Neural cell (in vitro differentiated cells): Measurements from ENCODE around the gene KCNQ1OT1. TPM values are rescaled to one million over a fixed set of nuclear protein-coding genes. Genes with fewer than 3 reads are reported as not detected.

ENCODE experiments used
- H2AFZ ChIP-seq: fragments of 200-600, 300-800 bp; sonication (generic), shearing (Covaris generic); 2 replicates; pipeline ENCODE4 v1.6.0; 2014; ENCODE audit warnings: low read depth, mild to moderate bottlenecking, antibody characterized with exemption, low read length, moderate library complexity
- H3F3A ChIP-seq: fragments of 200-600 bp; shearing (Covaris generic); 2 replicates; pipeline ENCODE4 v1.6.1; 2016; ENCODE audit warnings: mild to moderate bottlenecking, moderate library complexity, mixed read lengths, antibody characterized with exemption, low read length; ENCODE audit not compliant: insufficient read depth, poor library complexity, severe bottlenecking
- H3K27ac ChIP-seq: fragments of 200-600, 300-800 bp; sonication (generic), shearing (Covaris generic); 2 replicates; pipeline ENCODE4 v1.5.1; 2014; ENCODE audit warnings: mild to moderate bottlenecking, low read length, moderate library complexity
- H3K27me3 ChIP-seq: fragments of 300-800, 200-600 bp; sonication (generic), shearing (Covaris generic); 2 replicates; pipeline ENCODE4 v1.6.0; 2014; ENCODE audit warnings: mild to moderate bottlenecking, low read depth, low read length, moderate library complexity; ENCODE audit not compliant: insufficient read depth
- H3K36me3 ChIP-seq: fragments of 300-800, 200-600 bp; sonication (generic), shearing (Covaris generic); 2 replicates; pipeline ENCODE4 v1.5.1; 2014; ENCODE audit warnings: mild to moderate bottlenecking, antibody characterized with exemption, low read length, moderate library complexity; ENCODE audit not compliant: insufficient read depth
- H3K4me2 ChIP-seq: fragments of 300-800, 200-600 bp; sonication (generic), shearing (Covaris generic); 2 replicates; pipeline ENCODE4 v1.6.0; 2014; ENCODE audit warnings: mild to moderate bottlenecking, low read length
- H3K4me3 ChIP-seq: fragments of 300-800, 200-600 bp; sonication (generic), shearing (Covaris generic); 2 replicates; pipeline ENCODE4 v1.5.1; 2014; ENCODE audit warnings: mild to moderate bottlenecking, low read length, moderate library complexity
- H3K79me2 ChIP-seq: fragments of 200-600 bp; shearing (Covaris generic); replicated peaks from 2 replicates; pipeline ENCODE4 v1.6.0; 2014; ENCODE audit warnings: mild to moderate bottlenecking, low read length, moderate library complexity; ENCODE audit not compliant: insufficient read depth
- H3K9ac ChIP-seq: fragments of 300-800, 200-600 bp; sonication (generic), shearing (Covaris generic); 2 replicates; pipeline ENCODE4 v1.6.1; 2016; ENCODE audit warnings: mild to moderate bottlenecking, low read length, mixed read lengths
- H3K9me2 ChIP-seq: fragments of 200-600 bp; shearing (Covaris generic); 2 replicates; pipeline ENCODE4 v1.6.1; 2016; ENCODE audit warnings: mild to moderate bottlenecking, low read length, mixed read lengths; ENCODE audit not compliant: insufficient read depth
- H3K9me3 ChIP-seq: fragments of 200-600, 300-800 bp; sonication (generic), shearing (Covaris generic); 2 replicates; pipeline ENCODE4 v1.6.1; 2016; ENCODE audit warnings: mild to moderate bottlenecking, mixed run types, low read length, moderate library complexity, mixed read lengths
- H4K20me1 ChIP-seq: fragments of 200-600 bp; shearing (Covaris generic); 2 replicates; pipeline ENCODE4 v1.6.1; 2016; ENCODE audit warnings: mild to moderate bottlenecking, mixed run types; ENCODE audit not compliant: insufficient read depth
- EP300 ChIP-seq: fragments of 450-650 bp; conservative IDR thresholded peaks from 2 replicates; pipeline ENCODE4 v1.6.1; 2014; ENCODE audit warnings: antibody characterized with exemption, mild to moderate bottlenecking, moderate library complexity; ENCODE audit not compliant: poor library complexity, severe bottlenecking
- EZH2 ChIP-seq: fragments of 200-600, 300-800 bp; shearing (Covaris generic), sonication (generic); IDR thresholded peaks from 2 replicates; pipeline ENCODE4 v1.6.1; 2014; ENCODE audit warnings: antibody characterized with exemption, low read length, borderline replicate concordance, mild to moderate bottlenecking; ENCODE audit not compliant: insufficient read depth, poor library complexity, severe bottlenecking
- MXI1 ChIP-seq: fragments of 450-650 bp; conservative IDR thresholded peaks from 2 replicates; pipeline ENCODE4 v1.6.1; 2014; ENCODE audit warnings: antibody characterized with exemption, mild to moderate bottlenecking; ENCODE audit not compliant: poor library complexity, severe bottlenecking
- POLR2AphosphoS5 ChIP-seq: IDR thresholded peaks from 2 replicates; pipeline ENCODE4 v1.6.1; 2012
- RAD21 ChIP-seq: fragments of 450-650 bp; conservative IDR thresholded peaks from 2 replicates; pipeline ENCODE4 v1.6.1; 2014; ENCODE audit warnings: antibody characterized with exemption, mild to moderate bottlenecking, moderate library complexity
- SMC3 ChIP-seq: fragments of 450-650 bp; conservative IDR thresholded peaks from 2 replicates; pipeline ENCODE4 v1.6.1; 2014; ENCODE audit warnings: antibody characterized with exemption, mild to moderate bottlenecking, moderate library complexity; ENCODE audit not compliant: poor library complexity
- TAF1 ChIP-seq: IDR thresholded peaks from 2 replicates; pipeline ENCODE4 v1.6.1; 2012; ENCODE audit warnings: low read depth
- polyA plus RNA-seq: library from polyadenylated mRNA; depleted of rRNA; stranded (reverse); fragments of >200 nt; gene quantifications from 2 replicates; pipeline ENCODE4 v1.2.3, GENCODE V29; 2014
- TF ChIP-seq, protein P1 (sequence below): fragments of 450-650 bp; IDR thresholded peaks from 2 replicates; pipeline ENCODE4 v1.5.1; 2014; ENCODE audit warnings: antibody characterized with exemption, mild to moderate bottlenecking, moderate library complexity; ENCODE audit not compliant: poor library complexity, severe bottlenecking

KCNQ1OT1 gene
- polyA plus RNA-seq, 1 donor from 2014 or later: 0.12 TPM

DNA sequence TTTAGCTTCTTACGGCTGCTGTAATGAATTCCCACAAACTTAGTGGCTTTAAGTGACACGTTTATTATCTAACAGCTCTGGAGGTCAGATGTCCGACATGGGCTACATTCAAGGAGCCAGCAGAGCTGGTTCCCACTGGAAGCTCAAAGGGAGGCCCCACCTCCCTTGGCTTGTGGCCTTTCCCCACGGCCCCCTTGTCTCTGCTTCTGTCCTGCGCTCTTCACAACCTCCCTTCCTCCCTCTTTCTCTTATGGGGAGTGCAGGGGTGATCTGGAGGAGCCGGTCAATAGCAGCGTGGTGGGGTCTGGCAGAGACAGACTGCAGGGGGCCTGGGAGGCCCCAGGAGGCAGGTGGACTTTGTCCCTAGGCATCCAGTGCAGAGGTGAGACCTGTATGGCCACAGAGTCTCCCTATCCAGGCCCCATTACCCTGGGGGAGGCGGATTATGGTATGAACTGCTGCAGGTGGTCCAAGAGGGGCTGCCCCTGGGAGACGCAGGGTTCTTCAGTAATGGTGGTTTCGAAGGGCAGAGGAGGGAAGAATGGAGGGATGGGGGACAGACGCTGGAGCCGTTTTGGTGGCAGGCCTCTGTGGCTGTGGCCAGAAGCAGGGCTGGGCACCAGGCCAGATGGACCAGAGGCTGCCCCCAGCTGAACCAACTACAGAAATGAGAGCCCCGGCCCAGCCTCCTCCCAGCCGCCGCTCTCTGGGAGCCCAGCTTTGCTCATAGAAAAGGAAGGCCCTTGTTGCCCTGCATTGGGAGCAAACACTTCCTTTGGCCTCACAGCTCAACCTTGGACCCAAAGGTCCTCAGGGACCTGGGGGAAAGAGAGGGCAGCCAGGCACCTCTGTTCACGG lies 30.7 kb upstream of the KCNQ1OT1 start:
- TF ChIP-seq, protein P1, sequence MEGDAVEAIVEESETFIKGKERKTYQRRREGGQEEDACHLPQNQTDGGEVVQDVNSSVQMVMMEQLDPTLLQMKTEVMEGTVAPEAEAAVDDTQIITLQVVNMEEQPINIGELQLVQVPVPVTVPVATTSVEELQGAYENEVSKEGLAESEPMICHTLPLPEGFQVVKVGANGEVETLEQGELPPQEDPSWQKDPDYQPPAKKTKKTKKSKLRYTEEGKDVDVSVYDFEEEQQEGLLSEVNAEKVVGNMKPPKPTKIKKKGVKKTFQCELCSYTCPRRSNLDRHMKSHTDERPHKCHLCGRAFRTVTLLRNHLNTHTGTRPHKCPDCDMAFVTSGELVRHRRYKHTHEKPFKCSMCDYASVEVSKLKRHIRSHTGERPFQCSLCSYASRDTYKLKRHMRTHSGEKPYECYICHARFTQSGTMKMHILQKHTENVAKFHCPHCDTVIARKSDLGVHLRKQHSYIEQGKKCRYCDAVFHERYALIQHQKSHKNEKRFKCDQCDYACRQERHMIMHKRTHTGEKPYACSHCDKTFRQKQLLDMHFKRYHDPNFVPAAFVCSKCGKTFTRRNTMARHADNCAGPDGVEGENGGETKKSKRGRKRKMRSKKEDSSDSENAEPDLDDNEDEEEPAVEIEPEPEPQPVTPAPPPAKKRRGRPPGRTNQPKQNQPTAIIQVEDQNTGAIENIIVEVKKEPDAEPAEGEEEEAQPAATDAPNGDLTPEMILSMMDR: no peak
- TF ChIP-seq POLR2AphosphoS5 (no peak), EP300 (no peak), EZH2 (no peak), MXI1 (no peak), TAF1 (no peak), SMC3 (no peak), RAD21 (no peak)
- H3K27ac ChIP-seq: no peak overlapping the region
- H3K4me3 ChIP-seq: no peak overlapping the region
- no peak overlapping the region for H2AFZ ChIP-seq
- H3K4me2 ChIP-seq: no peak overlapping the region
- H3F3A ChIP-seq: no peaks in the 10 kb centered on the region
- H3K9me3 ChIP-seq: no peaks in the 10 kb centered on the region
- no peaks in the 10 kb centered on the region for H3K36me3 ChIP-seq
- H3K9ac ChIP-seq: no peak overlapping the region
- H3K27me3 ChIP-seq: no peaks in the 10 kb centered on the region
- no peaks in the 10 kb centered on the region for H4K20me1 ChIP-seq
- H3K9me2 ChIP-seq: no peaks in the 10 kb centered on the region
- no peaks in the 10 kb centered on the region for H3K79me2 ChIP-seq

DNA sequence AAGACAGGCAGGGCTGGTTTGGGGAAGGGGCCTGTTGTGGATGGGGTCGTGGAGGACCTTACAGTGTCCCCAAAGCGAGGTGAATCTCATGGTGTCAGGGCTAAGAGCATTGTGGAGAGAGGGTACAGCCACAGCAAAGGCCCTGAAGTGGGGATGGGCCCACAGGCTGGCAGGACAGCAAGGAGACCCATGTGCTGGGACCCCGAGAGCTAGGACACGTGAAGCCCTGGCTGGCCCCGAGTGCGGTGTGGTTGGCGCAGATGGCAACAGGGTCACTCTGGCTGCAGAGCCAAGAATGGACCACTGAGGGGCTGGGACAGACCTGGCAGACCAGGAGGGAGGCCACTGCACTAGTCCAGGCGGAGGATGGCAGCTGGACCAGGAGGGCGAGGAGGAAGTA lies 30.0 kb upstream of the KCNQ1OT1 start:
- Histone ChIP-seq H4K20me1 (no peaks in the 10 kb centered on the region), H2AFZ (no peak overlapping the region), H3K27ac (no peak overlapping the region), H3K4me2 (no peak overlapping the region), H3K9me3 (no peaks in the 10 kb centered on the region), H3K27me3 (peaks cover 6% of the 10 kb centered on the region), H3K79me2 (no peaks in the 10 kb centered on the region), H3F3A (no peaks in the 10 kb centered on the region), H3K9me2 (no peaks in the 10 kb centered on the region), H3K4me3 (no peak overlapping the region), H3K36me3 (no peaks in the 10 kb centered on the region), H3K9ac (no peak overlapping the region)
- TF ChIP-seq SMC3: no peak
- TF ChIP-seq, protein P1: no peak
